ENCODE results near the gene MAP1LC3A.
A peak's percentile ranks its signal among the peaks of the same experiment; 100 is the strongest.

MAP1LC3A gene

GRCh38 chr20:34560141-34560523, 1.6 kb downstream of the MAP1LC3A start:
- no peak for DNase-seq (ENCODE audit: low spot score)
- Histone ChIP-seq H3K4me3 (peak overlapping the region; percentile 76), H3K27ac (peak overlapping the region; percentile 92 to 98)
- TF ChIP-seq CTCF (IDR thresholded peaks at IDR 0.05) = no peak

- DNase-seq (ENCODE audit: low spot score) = no peak
- Histone ChIP-seq H3K4me3 (no peak overlapping the region), H3K27ac (peak overlapping the region in 1 of 2 donors; percentile 17)
- TF ChIP-seq CTCF (IDR thresholded peaks at IDR 0.05) = no peak
These were observed 2.1 kb downstream of the MAP1LC3A start for GRCh38 chr20:34560614-34561013.

- peak overlapping the region in 1 of 2 donors; percentile 17 for H3K27ac ChIP-seq
- H3K4me3 ChIP-seq = no peak overlapping the region
- no peak for TF ChIP-seq CTCF (IDR thresholded peaks at IDR 0.05)
- DNase-seq (ENCODE audit: low spot score) = no peak
These were observed 3.1 kb downstream of the MAP1LC3A start for GRCh38 chr20:34561661-34562060.

GRCh38 chr20:34562641-34563040, 4.1 kb downstream of the MAP1LC3A start:
- DNase-seq (ENCODE audit: low spot score) = no peak

GRCh38 chr20:34564833-34565232, 6.3 kb downstream of the MAP1LC3A start:
- TF ChIP-seq CTCF (IDR thresholded peaks at IDR 0.05) = no peak
- no peak for DNase-seq (ENCODE audit: low spot score)

More at GRCh38 chr20:34562641-34563040, 4.1 kb downstream of the MAP1LC3A start:
- no peak for TF ChIP-seq CTCF (IDR thresholded peaks at IDR 0.05)
- no peak overlapping the region for H3K4me3 ChIP-seq
- H3K27ac ChIP-seq = no peak overlapping the region

GRCh38 chr20:34566978-34567891, 8.7 kb downstream of the MAP1LC3A start:
- H3K27ac ChIP-seq = no peak overlapping the region
- no peak for TF ChIP-seq CTCF (IDR thresholded peaks at IDR 0.05)

More at GRCh38 chr20:34564833-34565232, 6.3 kb downstream of the MAP1LC3A start:
- Histone ChIP-seq H3K4me3 (no peak overlapping the region), H3K27ac (no peak overlapping the region)

More at GRCh38 chr20:34566978-34567891, 8.7 kb downstream of the MAP1LC3A start:
- H3K4me3 ChIP-seq = no peak overlapping the region
- DNase-seq (ENCODE audit: low spot score) = no peak

All from coronary artery (tissue), 2 donors.